COR-L47 (cell line): ENCODE measurements around the gene DNMT3A.

Source experiments
- DNase-seq: peaks from one replicate; lab custom pipeline; 2025; lab: John Stamatoyannopoulos, UW

DNMT3A gene

GRCh38 chr2:25257931-25258846 lies 83.5 kb downstream of the DNMT3A start:
- DNase-seq, result no peak

GRCh38 chr2:25257032-25257552 lies 84.6 kb downstream of the DNMT3A start:
- peak; percentile 66 for DNase-seq

- no peak for DNase-seq
These were observed 85.2 kb downstream of the DNMT3A start for GRCh38 chr2:25256488-25256875.

GRCh38 chr2:25255745-25256487 lies 85.8 kb downstream of the DNMT3A start:
- DNase-seq, result no peak

GRCh38 chr2:25254961-25255360 lies 86.8 kb downstream of the DNMT3A start:
- no peak for DNase-seq

GRCh38 chr2:25253153-25253626 lies 88.5 kb downstream of the DNMT3A start:
- no peak for DNase-seq

GRCh38 chr2:25252291-25253152 lies 89.2 kb downstream of the DNMT3A start:
- peak; percentile 90 for DNase-seq

GRCh38 chr2:25251422-25252273 lies 90.1 kb downstream of the DNMT3A start:
- DNase-seq, result peak; percentile 40

GRCh38 chr2:25251071-25251421 lies 90.7 kb downstream of the DNMT3A start:
- DNase-seq, result peak; percentile 41

GRCh38 chr2:25250331-25251070 lies 91.2 kb downstream of the DNMT3A start:
- DNase-seq, result no peak

GRCh38 chr2:25249785-25250184 lies 91.9 kb downstream of the DNMT3A start:
- DNase-seq, result no peak

GRCh38 chr2:25247792-25248512 lies 93.8 kb downstream of the DNMT3A start:
- no peak for DNase-seq

- no peak for DNase-seq
These were observed 95.0 kb downstream of the DNMT3A start for GRCh38 chr2:25246558-25247290.

- DNase-seq, result no peak
These were observed 95.7 kb downstream of the DNMT3A start for GRCh38 chr2:25246001-25246400.

GRCh38 chr2:25245141-25245540 lies 96.6 kb downstream of the DNMT3A start:
- DNase-seq, result no peak

- no peak for DNase-seq
These were observed 97.7 kb downstream of the DNMT3A start for GRCh38 chr2:25243995-25244394.

GRCh38 chr2:25241452-25241851 lies 100.3 kb downstream of the DNMT3A start:
- DNase-seq, result no peak

GRCh38 chr2:25240636-25241035 lies 101.1 kb downstream of the DNMT3A start:
- DNase-seq, result no peak

- no peak for DNase-seq
These were observed 102.8 kb downstream of the DNMT3A start for GRCh38 chr2:25238920-25239319.
